GM18502 (cell line): Measurements from ENCODE around the gene RPP25.
A peak's percentile ranks its signal among the peaks of the same experiment; 100 is the strongest.

Source experiments
- ATAC-seq: cut with Tn5 transposase; IDR thresholded peaks from one replicate; pipeline ENCODE4 v1.9.1; 2021; ENCODE audit warnings: mild to moderate bottlenecking; ENCODE audit not compliant: unreplicated experiment, poor library complexity

The RPP25 gene, protein sequence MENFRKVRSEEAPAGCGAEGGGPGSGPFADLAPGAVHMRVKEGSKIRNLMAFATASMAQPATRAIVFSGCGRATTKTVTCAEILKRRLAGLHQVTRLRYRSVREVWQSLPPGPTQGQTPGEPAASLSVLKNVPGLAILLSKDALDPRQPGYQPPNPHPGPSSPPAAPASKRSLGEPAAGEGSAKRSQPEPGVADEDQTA

GRCh38 chr15:74956648-74957475 lies at the start of gene RPP25:
Gene RPP25, minus strand, starts transcription at chr15:74956772. Its CDS starts 189 bp downstream, at chr15:74956583.
- ATAC-seq, result peak; percentile 83

- ATAC-seq, result no peak
These were observed 45.8 kb upstream of the RPP25 start for GRCh38 chr15:75002398-75002797.

GRCh38 chr15:75001310-75001709 lies 44.7 kb upstream of the RPP25 start:
- ATAC-seq, result no peak

GRCh38 chr15:74997543-74997942 lies 41.0 kb upstream of the RPP25 start:
- ATAC-seq, result no peak

DNA sequence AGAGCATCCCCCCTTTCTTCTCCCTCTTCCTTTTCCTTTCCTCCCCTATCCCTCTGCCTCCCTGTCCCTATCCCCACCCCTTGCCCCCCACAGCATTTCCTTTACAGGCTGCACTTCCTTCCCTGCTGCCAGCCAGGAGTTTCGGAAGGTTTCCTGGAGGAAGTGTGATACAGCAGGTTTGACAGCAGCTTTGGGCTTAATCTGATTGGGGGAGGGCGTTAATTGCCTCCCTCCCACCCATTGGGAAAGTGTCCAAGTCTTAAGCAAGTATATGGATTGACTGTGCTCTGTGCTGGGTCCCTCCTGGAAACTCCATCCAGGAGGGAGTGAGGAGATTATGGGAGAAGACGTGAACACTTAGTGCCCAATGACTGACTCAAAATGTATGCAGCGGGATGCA lies 40.6 kb upstream of the RPP25 start:
- ATAC-seq, result no peak

DNA sequence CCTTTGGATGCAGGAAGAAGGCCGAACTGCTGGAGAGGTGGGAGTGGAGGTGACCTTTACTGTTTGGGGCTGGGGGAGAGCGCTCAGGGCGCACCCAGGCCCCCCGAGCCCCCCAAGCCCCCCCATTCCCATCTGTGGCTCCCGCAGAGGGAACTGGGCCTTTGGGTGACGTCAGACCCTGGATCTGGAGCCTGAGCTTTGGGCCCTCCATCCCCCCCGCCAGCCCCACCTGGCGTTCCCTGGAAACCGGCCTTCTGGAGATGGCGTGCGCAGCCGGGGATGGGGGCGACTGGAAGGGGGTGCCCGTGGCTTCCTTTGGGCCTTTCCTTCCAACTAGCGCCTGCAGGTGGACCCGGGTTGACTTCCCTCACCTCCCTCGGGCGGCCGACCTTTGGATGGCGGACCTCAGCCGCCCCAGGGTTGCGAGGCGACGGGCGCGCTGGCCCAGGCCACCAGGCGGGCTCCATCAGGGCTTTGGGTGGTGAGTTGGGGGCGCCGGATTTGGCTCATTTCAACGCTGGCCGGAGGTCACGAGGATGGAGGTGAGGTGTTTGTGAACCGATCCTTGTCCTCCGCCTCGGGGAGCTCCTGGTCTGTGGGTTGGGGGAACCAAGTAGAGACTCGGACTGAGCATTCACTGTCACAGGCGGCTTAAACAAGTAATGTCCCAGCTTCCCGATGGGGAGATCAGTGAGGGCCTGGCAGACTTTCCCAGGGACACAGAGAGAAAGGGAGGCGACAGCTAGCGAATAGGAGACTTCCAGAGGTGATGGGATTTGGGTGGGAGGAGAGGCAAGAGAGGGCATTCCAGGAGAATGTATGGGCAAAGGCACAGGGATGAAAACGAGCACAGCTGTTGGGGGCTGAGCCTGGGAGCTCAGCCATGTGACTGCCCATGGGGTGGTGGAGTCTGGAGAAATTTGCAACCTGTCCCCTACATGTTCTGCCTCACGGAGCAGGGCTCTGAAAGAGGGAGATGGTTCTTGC lies 39.5 kb upstream of the RPP25 start:
- ATAC-seq, result no peak

DNA sequence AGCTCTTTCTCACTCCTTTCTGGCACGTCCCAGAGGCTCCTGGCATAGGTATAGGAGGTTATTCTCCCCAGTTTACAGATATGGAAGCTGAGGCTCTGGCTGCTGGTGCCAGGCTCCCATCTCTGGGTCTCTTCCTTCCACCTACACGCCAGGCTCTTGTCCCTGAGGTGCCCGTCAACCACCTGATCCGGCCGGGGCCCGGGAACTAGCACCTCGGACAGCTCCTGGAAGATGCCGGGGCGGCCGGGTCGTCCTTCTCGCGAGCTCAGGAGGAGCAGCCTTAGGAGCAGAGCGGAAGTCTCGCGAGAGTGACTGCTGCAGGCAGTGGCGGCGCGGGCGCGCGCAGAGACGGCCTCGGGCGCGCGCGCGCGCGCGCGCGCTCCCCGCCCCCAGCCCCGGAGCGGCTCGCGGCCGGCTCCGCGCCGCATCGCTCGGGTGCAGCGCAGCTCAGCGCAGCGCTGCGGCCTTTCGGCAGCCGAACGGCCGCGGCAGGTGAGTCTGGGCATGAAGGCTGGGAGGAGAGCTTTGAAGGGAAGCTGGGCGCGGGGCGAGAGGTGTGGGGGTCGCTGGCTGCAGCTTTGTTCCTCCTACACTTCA lies 38.7 kb upstream of the RPP25 start, which contains the start of gene SCAMP5:
Gene SCAMP5, plus strand, starts transcription at position 382 of the 597 bp plus-strand sequence. CDS start 16,277 bp downstream, outside the sequence.
- ATAC-seq, result peak; percentile 73

GRCh38 chr15:74994685-74995084 lies 38.1 kb upstream of the RPP25 start:
- no peak for ATAC-seq

DNA sequence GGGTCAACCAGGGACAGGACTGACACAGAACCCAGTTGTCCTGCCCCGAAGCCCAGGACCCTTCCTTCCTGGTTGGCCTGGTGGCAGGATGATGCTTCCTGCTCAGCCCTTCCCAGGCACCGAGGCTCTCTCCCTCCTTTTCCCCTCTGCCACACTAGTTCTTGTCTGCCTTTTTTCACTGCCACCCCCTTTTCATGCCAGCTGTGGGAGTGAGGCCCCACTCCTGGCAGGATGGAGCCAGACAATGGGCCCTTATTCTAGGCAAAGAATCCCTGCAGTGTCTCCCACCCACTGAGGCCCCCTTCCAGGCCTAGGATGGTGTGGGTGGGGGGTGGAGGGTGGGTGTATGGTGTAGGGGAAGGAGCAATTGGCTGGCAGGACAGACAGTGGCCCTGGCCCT lies 37.7 kb upstream of the RPP25 start:
- ATAC-seq, result no peak

DNA sequence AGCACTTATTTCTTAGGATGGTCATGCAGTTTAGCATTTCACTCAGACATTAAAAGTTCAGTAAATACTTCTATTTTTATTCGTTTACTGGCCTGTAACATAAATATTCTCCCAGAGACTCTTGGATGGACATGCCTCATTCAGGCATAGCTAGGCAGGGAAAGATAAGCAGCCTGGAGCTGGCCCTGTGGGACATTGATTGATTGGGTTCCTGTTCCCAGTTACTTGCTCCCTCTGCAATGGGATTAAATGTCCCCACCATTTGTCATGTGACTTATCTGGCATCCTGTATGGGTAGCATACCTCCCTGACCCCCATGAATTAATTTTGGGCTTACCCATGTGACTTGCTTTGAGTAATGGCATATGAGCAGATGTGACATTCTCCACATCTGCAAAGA lies 36.0 kb upstream of the RPP25 start:
- ATAC-seq, result no peak

DNA sequence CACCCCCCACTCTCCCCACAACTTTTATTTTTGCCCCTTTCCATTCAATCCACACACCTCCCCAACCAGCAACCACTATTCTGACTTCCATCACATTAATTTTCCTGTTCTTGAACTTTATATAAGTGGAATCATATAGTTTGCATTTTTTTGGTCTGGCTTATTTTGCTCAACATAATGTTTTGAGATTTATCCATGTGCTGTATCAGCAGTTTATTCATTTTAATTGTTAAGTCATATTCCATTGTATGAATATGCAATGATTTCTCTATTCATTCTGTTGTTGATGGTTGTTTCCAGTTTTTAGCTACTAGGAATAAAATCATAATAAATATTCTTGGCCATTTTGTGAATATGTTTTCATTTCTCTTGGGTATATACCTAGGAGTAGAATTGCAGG lies 33.0 kb upstream of the RPP25 start:
- ATAC-seq, result no peak

DNA sequence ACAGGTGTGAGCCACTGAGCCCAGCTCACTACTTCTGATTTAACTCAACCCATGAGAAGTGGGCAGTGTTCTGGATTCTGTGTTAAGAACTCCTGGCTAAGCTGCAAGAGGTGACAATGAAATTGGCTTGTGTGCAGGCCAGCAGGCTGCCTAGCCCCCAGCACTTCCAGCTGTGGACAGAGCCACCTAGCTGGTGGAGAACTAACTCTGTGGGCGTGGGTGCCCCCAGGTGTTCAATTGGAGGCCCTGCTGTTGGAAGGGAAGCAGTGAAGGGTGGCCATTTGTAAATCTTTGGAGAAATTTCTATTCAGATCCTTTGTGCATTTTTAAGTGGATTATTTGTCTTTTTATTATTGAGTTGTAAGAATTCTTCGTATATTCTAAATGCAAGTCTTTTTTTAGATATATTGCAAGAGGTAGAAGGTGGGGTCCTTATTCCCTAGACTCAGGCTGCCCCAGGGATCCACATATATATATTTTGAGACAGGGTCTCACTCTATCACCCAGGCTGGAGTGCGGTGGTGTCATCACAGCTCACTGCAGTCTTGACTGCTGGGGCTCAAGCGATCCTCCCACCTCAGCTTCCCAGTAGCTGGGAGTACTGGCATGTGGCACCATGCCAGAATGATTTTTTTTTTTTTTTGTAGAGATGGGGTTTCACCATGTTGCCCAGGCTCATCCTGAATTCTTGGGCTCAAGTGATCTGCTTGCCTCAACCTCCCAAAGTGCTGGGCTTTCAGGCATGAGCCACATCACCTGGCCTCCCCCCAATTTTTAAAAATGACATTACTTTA lies 31.6 kb upstream of the RPP25 start:
- ATAC-seq, result no peak

- no peak for ATAC-seq
These were observed 27.2 kb upstream of the RPP25 start for GRCh38 chr15:74983725-74984231.

DNA sequence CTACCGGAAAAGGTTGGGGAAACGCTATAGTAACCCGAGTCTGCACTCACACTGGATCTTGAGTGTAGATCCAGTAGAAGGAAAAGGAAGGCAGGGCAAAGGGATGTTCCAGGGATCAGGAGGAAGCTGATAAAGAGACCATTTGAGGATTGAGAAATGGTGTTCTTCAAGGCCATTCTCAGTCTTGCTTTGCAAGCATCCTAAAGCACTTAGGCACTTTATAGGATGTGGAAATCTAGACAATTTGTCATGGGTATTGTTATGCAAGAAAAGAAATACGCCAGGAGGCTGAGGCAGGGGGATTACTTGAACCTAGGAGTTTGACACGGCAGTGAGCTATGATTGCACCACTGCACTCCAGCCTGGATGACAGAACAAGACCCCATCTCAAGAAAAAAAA lies 25.6 kb upstream of the RPP25 start:
- no peak for ATAC-seq

- no peak for ATAC-seq
These were observed 21.9 kb upstream of the RPP25 start for GRCh38 chr15:74978503-74978902.

- no peak for ATAC-seq
These were observed 21.5 kb upstream of the RPP25 start for GRCh38 chr15:74978077-74978476.

- ATAC-seq, result no peak
These were observed 21.0 kb upstream of the RPP25 start for GRCh38 chr15:74977599-74977998.

GRCh38 chr15:74976159-74976558 lies 19.6 kb upstream of the RPP25 start:
- no peak for ATAC-seq

DNA sequence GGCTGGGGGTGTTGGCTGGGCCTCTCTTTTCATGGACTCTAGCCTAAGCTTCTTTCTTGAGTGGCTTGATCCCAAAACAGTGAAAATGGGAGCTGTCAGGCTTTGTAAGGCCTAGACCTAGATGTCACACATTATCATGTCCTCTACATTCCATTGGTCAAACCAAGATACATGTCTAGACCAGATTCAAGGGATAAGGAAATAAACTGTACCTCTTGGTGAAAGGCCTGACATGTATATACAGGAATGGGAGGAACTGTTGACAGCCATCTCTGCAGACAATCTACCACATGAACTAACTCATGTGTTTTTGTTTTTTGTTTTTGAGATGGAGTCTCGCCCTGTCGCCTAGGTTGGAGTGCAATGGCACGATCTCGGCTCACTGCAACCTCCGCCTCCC lies 11.1 kb upstream of the RPP25 start:
- ATAC-seq, result no peak
